ENCODE results near the gene DNAAF3. TPM values are rescaled to one million over a fixed set of nuclear protein-coding genes. Genes with fewer than 3 reads are reported as not detected.

Gene DNAAF3
- total RNA-seq, 1 donor from 2014 or later = 12.8 TPM

DNA sequence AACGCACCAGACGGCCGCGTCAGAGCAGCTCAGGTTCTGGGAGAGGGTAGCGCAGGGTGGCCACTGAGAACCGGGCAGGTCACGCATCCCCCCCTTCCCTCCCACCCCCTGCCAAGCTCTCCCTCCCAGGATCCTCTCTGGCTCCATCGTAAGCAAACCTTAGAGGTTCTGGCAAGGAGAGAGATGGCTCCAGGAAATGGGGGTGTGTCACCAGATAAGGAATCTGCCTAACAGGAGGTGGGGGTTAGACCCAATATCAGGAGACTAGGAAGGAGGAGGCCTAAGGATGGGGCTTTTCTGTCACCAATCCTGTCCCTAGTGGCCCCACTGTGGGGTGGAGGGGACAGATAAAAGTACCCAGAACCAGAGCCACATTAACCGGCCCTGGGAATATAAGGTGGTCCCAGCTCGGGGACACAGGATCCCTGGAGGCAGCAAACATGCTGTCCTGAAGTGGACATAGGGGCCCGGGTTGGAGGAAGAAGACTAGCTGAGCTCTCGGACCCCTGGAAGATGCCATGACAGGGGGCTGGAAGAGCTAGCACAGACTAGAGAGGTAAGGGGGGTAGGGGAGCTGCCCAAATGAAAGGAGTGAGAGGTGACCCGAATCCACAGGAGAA is 50.9 kb downstream of the DNAAF3 start:
- H3K9me3 ChIP-seq = no peaks in the 10 kb centered on the region
- ATAC-seq (no peak), DNase-seq (no peak)
- peak overlapping the region; percentile 89 for H3K4me3 ChIP-seq
- H3K27ac ChIP-seq = peak overlapping the region; percentile 83
- intact Hi-C loops (cut with DNase I) = no loop called here
- peaks cover 8% of the 10 kb centered on the region for H3K36me3 ChIP-seq
- H3K27me3 ChIP-seq (ENCODE audit: low read depth) = no peaks in the 10 kb centered on the region
- H3K4me1 ChIP-seq = peaks cover 51% of the 10 kb centered on the region
- TF ChIP-seq, protein P1, sequence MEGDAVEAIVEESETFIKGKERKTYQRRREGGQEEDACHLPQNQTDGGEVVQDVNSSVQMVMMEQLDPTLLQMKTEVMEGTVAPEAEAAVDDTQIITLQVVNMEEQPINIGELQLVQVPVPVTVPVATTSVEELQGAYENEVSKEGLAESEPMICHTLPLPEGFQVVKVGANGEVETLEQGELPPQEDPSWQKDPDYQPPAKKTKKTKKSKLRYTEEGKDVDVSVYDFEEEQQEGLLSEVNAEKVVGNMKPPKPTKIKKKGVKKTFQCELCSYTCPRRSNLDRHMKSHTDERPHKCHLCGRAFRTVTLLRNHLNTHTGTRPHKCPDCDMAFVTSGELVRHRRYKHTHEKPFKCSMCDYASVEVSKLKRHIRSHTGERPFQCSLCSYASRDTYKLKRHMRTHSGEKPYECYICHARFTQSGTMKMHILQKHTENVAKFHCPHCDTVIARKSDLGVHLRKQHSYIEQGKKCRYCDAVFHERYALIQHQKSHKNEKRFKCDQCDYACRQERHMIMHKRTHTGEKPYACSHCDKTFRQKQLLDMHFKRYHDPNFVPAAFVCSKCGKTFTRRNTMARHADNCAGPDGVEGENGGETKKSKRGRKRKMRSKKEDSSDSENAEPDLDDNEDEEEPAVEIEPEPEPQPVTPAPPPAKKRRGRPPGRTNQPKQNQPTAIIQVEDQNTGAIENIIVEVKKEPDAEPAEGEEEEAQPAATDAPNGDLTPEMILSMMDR (IDR thresholded peaks at IDR 0.05) = no peak

DNA sequence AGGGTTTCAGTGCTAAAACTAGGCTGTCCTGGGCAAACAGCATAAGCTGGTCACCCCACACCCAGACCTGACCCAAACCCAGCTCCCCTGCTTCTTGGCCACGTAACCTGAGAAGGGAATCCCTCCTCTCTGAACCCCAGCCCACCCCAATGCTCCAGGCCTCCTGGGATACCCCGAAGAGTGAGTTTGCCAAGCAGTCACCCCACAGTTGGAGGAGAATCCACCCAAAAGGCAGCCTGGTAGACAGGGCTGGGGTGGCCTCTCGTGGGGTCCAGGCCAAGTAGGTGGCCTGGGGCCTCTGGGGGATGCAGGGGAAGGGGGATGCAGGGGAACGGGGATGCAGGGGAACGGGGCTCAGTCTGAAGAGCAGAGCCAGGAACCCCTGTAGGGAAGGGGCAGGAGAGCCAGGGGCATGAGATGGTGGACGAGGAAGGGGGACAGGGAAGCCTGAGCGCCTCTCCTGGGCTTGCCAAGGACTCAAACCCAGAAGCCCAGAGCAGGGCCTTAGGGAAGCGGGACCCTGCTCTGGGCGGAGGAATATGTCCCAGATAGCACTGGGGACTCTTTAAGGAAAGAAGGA is 51.8 kb downstream of the DNAAF3 start:
- ATAC-seq (no peak), DNase-seq (no peak)
- Histone ChIP-seq H3K36me3 (peaks cover 17% of the 10 kb centered on the region), H3K27me3 (ENCODE audit: low read depth) (no peaks in the 10 kb centered on the region), H3K27ac (peak overlapping the region; percentile 83), H3K9me3 (no peaks in the 10 kb centered on the region), H3K4me3 (no peak overlapping the region), H3K4me1 (peaks cover 51% of the 10 kb centered on the region)
- TF ChIP-seq, protein P1 (IDR thresholded peaks at IDR 0.05) = no peak
- intact Hi-C loops (cut with DNase I) = no loop called here

DNA sequence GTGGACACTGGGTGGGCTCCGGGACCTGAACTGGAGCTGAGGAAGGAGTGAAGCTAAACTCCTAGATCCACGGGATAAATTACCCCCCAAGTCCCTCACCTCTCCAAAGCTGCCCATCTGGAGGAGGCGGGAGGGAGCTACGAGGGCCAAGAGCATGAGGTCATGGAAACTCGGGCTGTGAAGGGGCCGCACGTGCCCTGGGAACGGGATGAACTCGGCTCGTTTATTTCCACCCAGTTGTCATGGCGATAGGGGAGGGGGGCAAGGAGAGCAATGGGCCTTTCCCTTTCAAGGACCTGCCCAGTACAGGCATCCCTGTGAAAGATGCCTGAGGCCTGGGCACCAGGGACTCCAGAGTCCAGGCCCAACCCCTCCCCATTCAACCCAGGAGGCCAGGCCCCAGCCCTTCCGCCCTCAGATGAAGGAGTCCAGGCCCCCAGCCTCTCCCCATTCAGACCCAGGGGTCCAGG is 52.8 kb downstream of the DNAAF3 start:
- peak overlapping the region; percentile 83 for H3K27ac ChIP-seq
- ATAC-seq = peak; percentile 55 to 66
- TF ChIP-seq, protein P1 (IDR thresholded peaks at IDR 0.05) = no peak
- peaks cover 27% of the 10 kb centered on the region for H3K36me3 ChIP-seq
- H3K4me1 ChIP-seq = peaks cover 47% of the 10 kb centered on the region
- no peaks in the 10 kb centered on the region for H3K27me3 ChIP-seq (ENCODE audit: low read depth)
- peak; percentile 81 for DNase-seq
- H3K4me3 ChIP-seq = no peak overlapping the region
- intact Hi-C loops (cut with DNase I) = no loop called here
- H3K9me3 ChIP-seq = no peaks in the 10 kb centered on the region

DNA sequence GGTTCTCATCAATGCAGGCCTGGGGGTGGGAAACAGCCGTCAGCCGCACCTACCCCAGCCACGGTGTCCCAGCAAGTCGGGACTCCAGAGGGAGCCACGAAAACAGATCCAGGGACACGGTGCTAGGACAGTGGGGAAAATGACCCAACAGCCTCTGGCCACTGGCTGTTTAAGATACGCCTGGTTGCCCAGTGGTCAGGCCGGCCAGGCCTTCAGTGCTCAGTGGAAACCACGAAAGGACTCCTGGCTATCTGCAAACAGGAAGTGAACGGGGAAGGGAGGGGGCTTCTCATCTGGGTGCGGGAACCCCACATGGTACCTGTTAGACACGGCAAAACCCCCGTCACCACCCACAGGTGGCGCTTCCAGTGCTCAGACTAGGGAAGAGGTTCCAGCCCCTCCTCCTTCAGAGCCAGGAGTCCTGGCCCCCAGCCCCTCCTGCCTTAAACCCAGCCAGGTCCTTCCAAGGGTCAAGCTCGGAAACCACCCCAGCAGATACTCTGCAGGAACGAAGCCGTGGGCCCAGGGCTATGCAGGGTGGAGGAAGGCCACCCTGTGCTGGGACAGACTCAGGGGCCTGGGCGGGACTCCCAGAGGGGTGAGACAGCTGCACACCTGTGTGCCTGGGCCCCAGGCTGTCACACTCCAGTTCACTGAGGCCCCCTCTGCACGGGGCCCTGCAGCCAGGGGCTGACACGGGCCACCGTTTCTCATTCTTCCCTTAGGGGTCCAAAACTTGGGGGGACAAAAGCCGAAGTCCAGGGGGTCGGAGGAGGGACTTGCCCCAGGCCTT is 53.4 kb downstream of the DNAAF3 start:
- peak overlapping the region; percentile 83 for H3K27ac ChIP-seq
- H3K9me3 ChIP-seq = no peaks in the 10 kb centered on the region
- H3K27me3 ChIP-seq (ENCODE audit: low read depth) = no peaks in the 10 kb centered on the region
- ATAC-seq = peak in 1 of 2 donors; percentile 27
- no peak overlapping the region for H3K4me3 ChIP-seq
- no peak for DNase-seq
- peaks cover 27% of the 10 kb centered on the region for H3K36me3 ChIP-seq
- TF ChIP-seq, protein P1 (IDR thresholded peaks at IDR 0.05) = no peak
- intact Hi-C loops (cut with DNase I) = no loop called here
- H3K4me1 ChIP-seq = peaks cover 41% of the 10 kb centered on the region

DNA sequence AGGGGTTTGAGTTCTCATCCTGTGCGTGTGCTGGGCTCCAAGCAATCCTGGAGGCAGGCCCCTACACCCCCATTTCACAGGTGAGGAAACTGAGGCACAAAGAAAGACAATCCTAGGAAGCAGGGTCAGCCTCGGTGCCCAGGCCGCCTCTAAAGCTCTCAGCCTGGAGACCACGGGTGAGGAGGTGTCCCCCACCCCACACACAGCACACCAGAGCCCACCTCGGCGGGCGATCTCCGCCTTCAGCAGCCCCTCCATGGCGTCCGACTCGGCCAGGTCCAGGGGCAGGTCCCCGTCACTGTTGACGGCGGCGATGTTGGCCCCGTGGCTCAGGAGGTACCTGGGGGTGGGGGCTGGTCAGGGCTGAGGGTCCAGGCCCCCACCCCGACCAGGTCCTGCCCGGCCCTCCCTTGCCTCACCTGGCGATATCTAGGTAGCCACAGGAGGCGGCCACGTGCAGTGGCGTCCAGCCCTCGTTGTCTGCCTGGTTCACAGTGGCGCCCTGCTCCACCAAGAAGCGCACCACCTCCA is 54.1 kb downstream of the DNAAF3 start:
- intact Hi-C loops (cut with DNase I) = no loop called here
- no peak for DNase-seq
- Histone ChIP-seq H3K36me3 (peaks cover 27% of the 10 kb centered on the region), H3K4me1 (peaks cover 41% of the 10 kb centered on the region), H3K27ac (peak overlapping the region; percentile 83), H3K4me3 (no peak overlapping the region), H3K9me3 (no peaks in the 10 kb centered on the region), H3K27me3 (ENCODE audit: low read depth) (no peaks in the 10 kb centered on the region)
- TF ChIP-seq, protein P1 (IDR thresholded peaks at IDR 0.05) = no peak
- no peak for ATAC-seq
